ENCODE data around the gene CEACAM21. TPM values are rescaled to one million over a fixed set of nuclear protein-coding genes. Genes with fewer than 3 reads are reported as not detected.

The CEACAM21 gene
- total and polyA plus RNA-seq, 4 donors: 6.5 to 12.2 (median 10.3) TPM

DNA sequence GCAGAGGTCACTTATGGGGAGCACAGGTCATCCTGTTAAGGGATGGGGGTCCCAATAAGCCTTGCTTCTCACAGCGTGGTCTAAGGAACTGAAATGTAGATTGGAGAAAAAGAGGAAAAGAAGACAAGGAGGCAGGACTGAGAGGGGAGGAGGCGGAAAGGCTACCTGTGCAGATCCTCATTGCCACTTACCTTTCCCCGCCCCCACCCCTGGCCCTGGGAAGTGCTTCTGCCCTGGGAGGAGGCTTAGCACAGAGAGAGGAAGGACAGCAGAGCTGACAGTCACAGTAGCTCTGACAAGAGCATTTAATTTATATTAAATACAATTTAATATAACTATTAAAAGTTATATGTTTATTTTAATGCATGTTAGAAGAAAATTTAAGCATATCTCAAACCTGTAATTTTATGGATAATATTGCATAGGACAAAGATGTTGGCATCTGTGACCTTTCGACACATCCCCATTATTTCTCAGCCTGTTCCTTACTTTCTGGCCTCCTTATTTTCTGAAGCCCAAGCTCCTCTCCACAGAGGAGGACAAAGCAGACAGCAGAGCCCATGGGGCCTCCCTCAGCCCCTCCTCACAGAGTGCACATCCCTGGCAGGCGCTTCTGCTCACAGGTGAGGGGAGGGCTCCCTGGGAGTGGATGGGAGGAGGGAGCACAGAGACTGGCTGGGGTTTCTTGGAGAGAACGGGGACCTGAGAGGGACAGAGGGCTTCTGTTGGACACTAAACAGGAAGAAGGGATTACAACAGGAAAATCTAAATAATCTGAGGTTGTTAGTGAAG, 23.4 kb downstream of the CEACAM21 start:
- 47 to 58% methylated on average over 6 of the region's 6 CpGs for WGBS, 2 donors
- ATAC-seq (ENCODE audit: insufficient read depth, low FRiP score): no peak
- Histone ChIP-seq H3K27me3 (ENCODE audit: control insufficient read depth in 3 of 3, insufficient read depth in 3 of 3, low read length in 2 of 3) (peaks cover 0 to 12% (median 8%) of the 10 kb centered on the region in 3 donors), H3K4me1 (ENCODE audit: control insufficient read depth in 5 of 5, insufficient read depth in 5 of 5, low read length in 5 of 5) (no peaks in the 10 kb centered on the region), H3K9ac (ENCODE audit: insufficient read depth in 1 of 2, low read length in 2 of 2) (no peak overlapping the region), H3K27ac (ENCODE audit: low read depth in 1 of 2, low read length in 1 of 2) (no peak overlapping the region), H3K9me3 (ENCODE audit: control insufficient read depth in 4 of 4, insufficient read depth in 3 of 4, low read length in 3 of 4) (no peaks in the 10 kb centered on the region), H3K36me3 (ENCODE audit: control insufficient read depth in 4 of 4, insufficient read depth in 4 of 4, low read length in 4 of 4) (no peaks in the 10 kb centered on the region), H3K4me3 (no peak overlapping the region)
- TF ChIP-seq, protein P1, sequence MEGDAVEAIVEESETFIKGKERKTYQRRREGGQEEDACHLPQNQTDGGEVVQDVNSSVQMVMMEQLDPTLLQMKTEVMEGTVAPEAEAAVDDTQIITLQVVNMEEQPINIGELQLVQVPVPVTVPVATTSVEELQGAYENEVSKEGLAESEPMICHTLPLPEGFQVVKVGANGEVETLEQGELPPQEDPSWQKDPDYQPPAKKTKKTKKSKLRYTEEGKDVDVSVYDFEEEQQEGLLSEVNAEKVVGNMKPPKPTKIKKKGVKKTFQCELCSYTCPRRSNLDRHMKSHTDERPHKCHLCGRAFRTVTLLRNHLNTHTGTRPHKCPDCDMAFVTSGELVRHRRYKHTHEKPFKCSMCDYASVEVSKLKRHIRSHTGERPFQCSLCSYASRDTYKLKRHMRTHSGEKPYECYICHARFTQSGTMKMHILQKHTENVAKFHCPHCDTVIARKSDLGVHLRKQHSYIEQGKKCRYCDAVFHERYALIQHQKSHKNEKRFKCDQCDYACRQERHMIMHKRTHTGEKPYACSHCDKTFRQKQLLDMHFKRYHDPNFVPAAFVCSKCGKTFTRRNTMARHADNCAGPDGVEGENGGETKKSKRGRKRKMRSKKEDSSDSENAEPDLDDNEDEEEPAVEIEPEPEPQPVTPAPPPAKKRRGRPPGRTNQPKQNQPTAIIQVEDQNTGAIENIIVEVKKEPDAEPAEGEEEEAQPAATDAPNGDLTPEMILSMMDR (IDR thresholded peaks at IDR 0.05; ENCODE audit: control extremely low read depth, extremely low read depth): no peak
- no peak for DNase-seq

DNA sequence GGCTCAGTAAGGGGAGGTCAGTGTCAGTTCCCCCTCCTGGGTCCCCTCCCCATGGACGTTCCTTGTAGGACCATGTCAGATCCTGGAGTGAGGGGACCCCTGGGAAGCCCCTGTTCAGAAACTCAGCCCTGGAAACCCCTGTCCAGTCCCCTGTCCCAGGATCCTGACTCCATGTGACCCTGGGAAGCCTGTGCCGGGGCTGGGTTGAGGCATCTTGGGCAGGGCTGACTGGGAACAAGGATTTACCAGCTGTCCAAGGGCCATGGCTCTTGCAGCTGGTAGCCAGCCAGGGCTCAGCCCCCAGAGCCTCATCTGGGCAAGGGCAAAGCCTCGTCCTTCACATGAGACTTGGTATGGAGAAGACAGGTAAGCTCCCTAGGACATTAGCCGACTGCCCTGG, 25.8 kb downstream of the CEACAM21 start:
- Histone ChIP-seq H3K4me3 (no peak overlapping the region), H3K27me3 (ENCODE audit: control insufficient read depth in 3 of 3, insufficient read depth in 3 of 3, low read length in 2 of 3) (peaks cover 0 to 15% (median 6%) of the 10 kb centered on the region in 3 donors), H3K27ac (ENCODE audit: low read depth in 1 of 2, low read length in 1 of 2) (no peak overlapping the region), H3K36me3 (ENCODE audit: control insufficient read depth in 4 of 4, insufficient read depth in 4 of 4, low read length in 4 of 4) (no peaks in the 10 kb centered on the region), H3K9ac (ENCODE audit: insufficient read depth in 1 of 2, low read length in 2 of 2) (no peak overlapping the region), H3K9me3 (ENCODE audit: control insufficient read depth in 4 of 4, insufficient read depth in 3 of 4, low read length in 3 of 4) (no peaks in the 10 kb centered on the region), H3K4me1 (ENCODE audit: control insufficient read depth in 5 of 5, insufficient read depth in 5 of 5, low read length in 5 of 5) (no peaks in the 10 kb centered on the region)
- DNase-seq (no peak), ATAC-seq (ENCODE audit: insufficient read depth, low FRiP score) (no peak)
- TF ChIP-seq, protein P1 (IDR thresholded peaks at IDR 0.05; ENCODE audit: control extremely low read depth, extremely low read depth): no peak
- WGBS, 2 donors: 54 to 78% methylated on average over 4 of the region's 4 CpGs

DNA sequence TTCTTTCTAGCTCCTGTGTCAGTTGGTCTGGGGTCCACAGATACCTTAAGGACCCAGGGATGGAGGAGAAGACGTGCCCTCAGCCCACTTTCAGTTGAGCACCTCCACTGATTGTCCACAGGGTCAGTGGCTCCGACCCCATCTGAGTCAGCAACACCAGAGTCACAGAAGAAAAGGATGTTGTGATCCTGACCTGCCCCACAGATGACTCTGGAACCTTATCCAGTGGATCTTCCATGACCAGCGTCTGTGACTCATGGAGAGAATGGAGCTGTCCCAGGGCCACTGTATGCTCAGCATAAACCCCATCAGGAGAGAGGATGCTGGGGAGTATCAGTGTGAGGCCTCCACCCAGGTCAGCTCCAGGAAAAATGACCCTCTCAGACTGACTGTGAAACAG, 28.9 kb downstream of the CEACAM21 start:
- Histone ChIP-seq H3K4me1 (ENCODE audit: control insufficient read depth in 5 of 5, insufficient read depth in 5 of 5, low read length in 5 of 5) (no peaks in the 10 kb centered on the region), H3K9me3 (ENCODE audit: control insufficient read depth in 4 of 4, insufficient read depth in 3 of 4, low read length in 3 of 4) (no peaks in the 10 kb centered on the region), H3K4me3 (no peak overlapping the region), H3K9ac (ENCODE audit: insufficient read depth in 1 of 2, low read length in 2 of 2) (no peak overlapping the region), H3K27me3 (ENCODE audit: control insufficient read depth in 3 of 3, insufficient read depth in 3 of 3, low read length in 2 of 3) (peaks cover 0 to 17% (median 0%) of the 10 kb centered on the region in 3 donors), H3K36me3 (ENCODE audit: control insufficient read depth in 4 of 4, insufficient read depth in 4 of 4, low read length in 4 of 4) (no peaks in the 10 kb centered on the region), H3K27ac (ENCODE audit: low read depth in 1 of 2, low read length in 1 of 2) (no peak overlapping the region)
- TF ChIP-seq, protein P1 (IDR thresholded peaks at IDR 0.05; ENCODE audit: control extremely low read depth, extremely low read depth): no peak
- 44 to 70% methylated on average over 3 of the region's 3 CpGs for WGBS, 2 donors
- ATAC-seq (ENCODE audit: insufficient read depth, low FRiP score): no peak
- no peak for DNase-seq
